Mononuclear cell (primary cell): ENCODE data around the gene CLDN1. TPM values are rescaled to one million over a fixed set of nuclear protein-coding genes. Genes with fewer than 3 reads are reported as not detected.

Experiments
- H3K27me3 ChIP-seq: 2 replicates; pipeline ENCODE4 v1.6.0; 2011; ENCODE audit warnings: low read length, control low read depth; ENCODE audit not compliant: insufficient read depth
- H3K4me1 ChIP-seq: 2 replicates; pipeline ENCODE4 v1.5.1; 2011; ENCODE audit warnings: mild to moderate bottlenecking, low read length, control low read depth; ENCODE audit not compliant: insufficient read depth
- H3K4me3 ChIP-seq: 2 replicates; pipeline ENCODE4 v1.5.1; 2011; ENCODE audit warnings: mild to moderate bottlenecking, low read length, moderate library complexity
- H3K9me3 ChIP-seq: 2 replicates; pipeline ENCODE4 v1.5.1; 2011; ENCODE audit warnings: low read depth, mild to moderate bottlenecking, control low read depth, low read length
- total RNA-seq: library from RNA; depleted of rRNA; stranded (reverse); fragments of >200 nt; gene quantifications from one replicate; pipeline ENCODE4 v1.2.3, GENCODE V29; 2012

The CLDN1 gene
- total RNA-seq, 1 donor, result 0.10 TPM

DNA sequence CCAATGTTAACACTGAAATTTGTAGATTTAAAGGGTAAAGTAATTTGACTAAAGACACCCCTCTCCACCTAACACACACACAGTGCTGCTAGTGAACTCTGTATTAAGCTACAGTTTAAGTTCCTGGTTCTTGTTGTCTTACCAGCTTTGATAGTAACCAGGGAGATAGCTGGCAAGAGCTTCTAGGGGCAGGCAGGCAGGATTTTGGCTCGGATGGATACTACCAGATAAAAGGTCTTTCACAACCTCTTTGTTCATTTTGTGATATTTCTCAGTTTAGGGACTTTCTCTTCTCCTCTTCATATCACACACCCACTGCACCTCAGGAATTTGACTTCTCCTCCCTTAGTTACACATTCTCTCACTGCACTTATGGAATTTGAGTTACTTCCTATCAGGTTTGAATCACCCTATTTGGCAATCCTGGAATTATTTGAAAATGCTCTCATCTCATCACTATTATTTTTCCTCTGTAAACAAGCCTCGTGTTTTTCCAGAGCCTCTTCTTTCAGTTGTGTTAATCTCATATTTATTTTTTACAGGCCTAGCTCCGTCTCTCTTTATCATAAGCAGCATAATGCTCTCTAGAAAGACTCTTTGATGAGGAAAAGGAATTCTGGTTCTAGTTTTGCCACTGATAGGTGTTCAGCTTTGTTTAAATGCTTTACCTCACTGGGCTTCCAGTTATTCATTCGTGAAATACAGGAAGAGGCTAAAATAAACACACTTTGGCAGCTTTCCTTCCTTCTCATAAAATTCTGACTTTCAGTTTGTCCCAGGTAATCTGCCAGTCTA is 23.0 kb upstream of the CLDN1 start:
- H3K27me3 ChIP-seq, result no peaks in the 10 kb centered on the region
- H3K4me1 ChIP-seq, result no peaks in the 10 kb centered on the region
- H3K4me3 ChIP-seq, result no peak overlapping the region
- no peaks in the 10 kb centered on the region for H3K9me3 ChIP-seq

DNA sequence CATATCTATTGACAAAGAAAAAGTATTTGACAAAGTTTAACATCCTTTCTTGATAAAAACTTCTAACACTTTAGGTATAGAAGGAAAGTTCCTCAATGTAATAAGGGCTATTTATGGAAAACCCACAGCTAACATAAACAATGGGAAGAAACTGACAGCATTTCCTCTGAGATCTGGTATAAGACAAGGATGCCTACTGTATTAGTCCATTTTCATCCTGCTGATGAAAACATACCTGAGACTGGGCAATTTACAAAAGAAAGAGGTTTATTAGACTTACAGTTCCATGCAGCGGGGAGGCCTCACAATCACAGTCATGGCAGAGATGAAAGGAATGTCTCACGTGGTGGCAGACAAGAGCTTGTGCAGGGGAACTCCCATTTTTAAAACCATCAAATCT is 17.8 kb upstream of the CLDN1 start:
- Histone ChIP-seq H3K4me3 (no peak overlapping the region), H3K27me3 (no peaks in the 10 kb centered on the region), H3K4me1 (no peaks in the 10 kb centered on the region), H3K9me3 (no peaks in the 10 kb centered on the region)

- H3K4me3 ChIP-seq, result no peak overlapping the region
- H3K27me3 ChIP-seq, result no peaks in the 10 kb centered on the region
- H3K9me3 ChIP-seq, result no peaks in the 10 kb centered on the region
- no peaks in the 10 kb centered on the region for H3K4me1 ChIP-seq
Measured at GRCh38 chr3:190339130-190339529, 16.9 kb upstream of the CLDN1 start.

DNA sequence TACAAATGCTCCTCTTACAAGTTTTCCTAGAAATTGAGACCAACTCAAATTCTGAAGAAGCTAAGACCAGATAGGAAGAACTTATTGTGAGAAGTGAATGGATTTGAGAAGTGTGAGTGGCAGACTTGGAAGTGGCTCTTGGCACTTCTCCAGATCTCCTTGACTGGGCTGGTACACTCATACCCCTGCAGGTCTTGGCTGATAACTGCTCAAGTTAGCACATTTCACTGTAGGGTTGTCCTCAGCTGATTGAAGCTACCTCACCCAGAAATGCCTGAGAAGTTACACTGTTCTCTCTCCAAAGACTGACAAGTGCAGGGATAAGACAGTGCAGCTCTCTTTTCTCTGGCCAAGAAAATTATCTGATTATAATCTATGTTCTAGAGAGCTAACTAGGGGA is 16.5 kb upstream of the CLDN1 start:
- H3K4me1 ChIP-seq, result no peaks in the 10 kb centered on the region
- no peaks in the 10 kb centered on the region for H3K9me3 ChIP-seq
- no peaks in the 10 kb centered on the region for H3K27me3 ChIP-seq
- no peak overlapping the region for H3K4me3 ChIP-seq

DNA sequence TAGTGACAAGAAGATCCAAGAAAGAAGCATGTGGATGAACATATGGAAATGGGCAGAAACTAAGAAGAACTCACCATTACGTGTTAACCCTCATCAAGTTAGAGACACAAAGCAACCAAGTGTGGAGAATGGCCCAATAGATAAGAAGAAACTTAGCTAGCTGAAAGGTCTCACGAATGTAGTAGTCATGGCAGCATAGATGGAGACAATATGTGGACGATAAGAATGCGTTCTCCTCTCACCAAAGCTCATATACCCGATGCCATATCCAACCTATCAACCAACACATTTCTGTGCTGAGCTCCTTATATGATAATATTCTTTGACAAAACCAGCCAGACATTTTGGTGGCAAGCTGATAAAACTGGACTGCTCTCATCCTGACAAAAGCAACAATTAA is 15.1 kb upstream of the CLDN1 start:
- Histone ChIP-seq H3K4me1 (no peaks in the 10 kb centered on the region), H3K27me3 (no peaks in the 10 kb centered on the region), H3K9me3 (no peaks in the 10 kb centered on the region), H3K4me3 (no peak overlapping the region)

DNA sequence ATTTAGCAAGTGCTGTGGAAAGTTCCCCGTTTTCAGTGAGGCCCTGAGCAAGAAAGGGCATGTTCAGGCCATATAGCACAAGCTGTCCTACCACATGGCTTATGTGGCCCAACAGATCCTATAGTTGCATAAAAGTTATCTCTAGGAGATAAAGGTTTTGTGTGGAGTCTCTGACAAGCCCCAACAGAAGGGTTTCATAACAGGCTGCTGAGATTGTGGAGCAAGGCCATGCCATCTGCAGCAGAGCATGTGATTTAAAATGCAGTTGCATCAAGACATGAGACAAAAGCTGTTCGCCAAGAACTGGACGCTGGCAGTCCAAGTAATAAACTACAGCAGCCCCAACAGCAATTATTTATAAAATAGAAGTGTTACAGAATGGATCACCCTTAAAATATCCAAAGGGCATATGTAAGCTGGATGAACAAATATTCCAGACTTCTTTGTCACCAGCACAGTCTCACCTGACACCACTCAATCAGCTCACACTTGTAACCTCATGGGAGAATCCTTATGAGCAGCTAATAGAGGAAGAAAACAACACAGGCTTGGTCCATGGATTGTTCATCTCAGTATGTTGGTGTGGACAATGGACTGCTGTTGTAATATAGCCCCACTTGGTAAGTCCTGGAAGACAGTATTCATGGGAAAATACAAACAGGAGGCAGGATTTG is 14.4 kb upstream of the CLDN1 start:
- Histone ChIP-seq H3K27me3 (no peaks in the 10 kb centered on the region), H3K9me3 (no peaks in the 10 kb centered on the region), H3K4me1 (no peaks in the 10 kb centered on the region), H3K4me3 (no peak overlapping the region)

DNA sequence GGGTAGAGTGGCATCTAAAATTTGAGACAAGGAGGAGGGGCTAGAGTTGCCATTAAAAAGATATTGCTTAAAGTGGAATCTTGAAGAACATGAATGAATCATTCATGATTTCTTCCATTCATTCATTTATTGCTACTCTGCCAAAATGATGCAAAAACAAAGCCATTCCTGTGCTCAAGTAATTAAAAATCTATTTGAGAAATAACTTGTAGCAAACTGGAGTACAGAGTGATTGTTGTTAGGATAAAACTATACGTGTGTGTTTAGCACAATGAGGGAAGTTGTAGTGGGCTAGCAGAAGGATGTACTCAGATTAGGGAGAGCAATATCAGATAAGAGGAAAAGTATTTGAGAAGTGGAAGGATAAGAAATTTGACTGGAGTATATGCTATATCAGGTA is 11.7 kb upstream of the CLDN1 start:
- no peaks in the 10 kb centered on the region for H3K4me1 ChIP-seq
- H3K9me3 ChIP-seq, result no peaks in the 10 kb centered on the region
- H3K27me3 ChIP-seq, result no peaks in the 10 kb centered on the region
- H3K4me3 ChIP-seq, result no peak overlapping the region

- H3K27me3 ChIP-seq, result peaks cover 6% of the 10 kb centered on the region
Measured at GRCh38 chr3:190330936-190331734, 8.9 kb upstream of the CLDN1 start.

DNA sequence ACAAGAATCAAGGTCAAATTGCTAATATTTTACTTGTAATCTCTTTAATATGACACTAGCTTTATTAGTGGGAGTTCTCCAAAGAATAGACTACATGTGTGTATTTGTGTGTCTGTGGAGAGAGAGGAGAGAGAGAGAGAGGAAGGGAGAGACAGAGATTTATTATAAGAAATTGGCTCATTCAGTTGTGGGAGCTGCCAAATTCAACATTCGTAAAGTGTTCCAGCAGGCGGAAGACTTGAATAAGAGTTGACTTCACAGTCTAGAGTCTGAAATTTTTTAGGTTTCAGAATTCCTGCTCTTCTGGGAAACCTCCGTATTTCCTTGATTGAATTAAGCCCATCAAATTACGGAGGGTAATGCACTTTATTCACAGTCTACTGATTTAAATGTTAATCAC is 4.7 kb upstream of the CLDN1 start:
- H3K27me3 ChIP-seq, result peaks cover 20% of the 10 kb centered on the region
- H3K4me3 ChIP-seq, result no peak overlapping the region
- H3K9me3 ChIP-seq, result no peaks in the 10 kb centered on the region
- peaks cover 17% of the 10 kb centered on the region for H3K4me1 ChIP-seq

More at GRCh38 chr3:190330936-190331734, 8.9 kb upstream of the CLDN1 start:
- Histone ChIP-seq H3K4me3 (no peak overlapping the region), H3K4me1 (no peaks in the 10 kb centered on the region), H3K9me3 (no peaks in the 10 kb centered on the region)

DNA sequence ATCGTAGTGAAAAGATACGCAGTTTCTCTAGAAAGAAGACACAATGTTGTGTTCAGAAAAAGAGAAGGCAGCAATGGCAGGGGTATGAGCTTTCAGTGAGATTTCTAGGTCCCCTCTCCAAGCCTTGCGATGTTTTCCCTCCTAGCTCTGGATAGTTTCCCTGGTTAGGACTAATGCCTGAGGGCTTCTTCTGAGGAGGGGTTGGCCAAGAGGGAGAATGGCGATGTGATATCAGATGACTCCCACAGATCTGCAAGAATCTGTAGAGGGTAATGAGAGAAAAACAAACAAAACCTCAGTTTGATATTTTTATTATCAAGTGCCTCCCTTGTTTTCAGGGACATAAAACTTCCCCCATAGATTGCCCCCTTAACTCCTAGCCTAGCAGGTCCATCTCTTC is 4.1 kb upstream of the CLDN1 start:
- Histone ChIP-seq H3K9me3 (no peaks in the 10 kb centered on the region), H3K4me1 (peaks cover 19% of the 10 kb centered on the region), H3K4me3 (no peak overlapping the region), H3K27me3 (peaks cover 26% of the 10 kb centered on the region)

DNA sequence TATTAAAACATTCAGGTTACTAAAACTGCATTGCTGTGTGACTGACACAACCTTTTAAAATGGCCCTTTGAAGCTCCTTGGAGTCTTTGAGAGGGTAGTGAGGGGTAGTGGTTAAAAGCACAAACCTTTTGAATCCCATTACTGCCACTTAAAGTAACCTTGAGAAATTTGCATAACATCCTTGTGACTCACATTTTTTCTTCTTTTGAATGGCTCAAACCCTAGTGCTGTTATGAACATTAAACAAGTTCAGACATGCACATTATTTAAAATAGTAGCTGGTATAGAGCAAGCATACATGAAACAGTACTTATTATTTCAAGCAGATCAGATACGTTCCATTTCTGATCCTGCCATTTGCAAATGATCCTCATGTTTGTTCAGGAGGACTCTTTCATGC is 3.7 kb upstream of the CLDN1 start:
- Histone ChIP-seq H3K9me3 (no peaks in the 10 kb centered on the region), H3K4me1 (peaks cover 19% of the 10 kb centered on the region), H3K4me3 (no peak overlapping the region), H3K27me3 (peaks cover 30% of the 10 kb centered on the region)

- Histone ChIP-seq H3K9me3 (no peaks in the 10 kb centered on the region), H3K4me1 (peaks cover 19% of the 10 kb centered on the region), H3K4me3 (no peak overlapping the region), H3K27me3 (peaks cover 42% of the 10 kb centered on the region)
Measured at GRCh38 chr3:190323246-190323626, 990 bp upstream of the CLDN1 start.

- Histone ChIP-seq H3K4me1 (peaks cover 19% of the 10 kb centered on the region), H3K27me3 (peaks cover 42% of the 10 kb centered on the region), H3K4me3 (no peak overlapping the region), H3K9me3 (no peaks in the 10 kb centered on the region)
Measured at GRCh38 chr3:190322604-190323245, 479 bp upstream of the CLDN1 start.

DNA sequence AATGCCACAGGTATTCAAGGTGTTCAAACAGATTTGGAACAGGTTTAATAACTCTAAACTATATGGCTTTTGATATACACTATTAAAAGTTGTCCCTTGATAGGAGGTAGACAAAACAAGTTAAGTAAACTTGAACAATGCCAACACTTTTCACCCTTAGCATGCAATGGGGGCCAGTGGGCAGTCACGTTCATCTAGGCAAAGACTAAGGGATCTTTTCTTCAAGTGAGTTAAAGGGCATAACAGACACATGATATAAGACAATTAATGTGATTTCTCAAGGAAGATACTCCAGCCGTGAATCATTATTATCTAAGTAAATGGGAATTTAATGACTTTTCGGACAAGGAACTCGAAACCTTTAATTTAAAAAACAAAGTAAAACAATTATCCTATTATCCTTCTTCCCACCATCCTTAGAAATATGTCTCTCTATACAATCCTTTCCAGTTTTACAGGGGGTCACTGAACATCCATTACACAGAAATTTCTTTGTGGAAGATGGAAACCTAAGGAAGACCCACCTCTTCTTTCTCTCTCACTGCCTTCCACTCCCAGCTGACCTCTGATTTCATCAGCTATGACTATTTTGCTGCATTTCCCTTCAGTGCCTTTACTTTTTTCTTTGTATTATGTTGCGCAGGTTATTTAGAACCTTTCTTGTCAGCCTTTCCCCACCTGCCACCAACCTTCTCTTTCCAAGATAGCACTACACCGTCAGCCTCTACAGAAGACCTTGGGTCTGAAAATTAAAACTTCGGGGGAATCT is 1.5 kb downstream of the CLDN1 start:
- H3K4me3 ChIP-seq, result no peak overlapping the region
- peaks cover 36% of the 10 kb centered on the region for H3K27me3 ChIP-seq
- H3K4me1 ChIP-seq, result peaks cover 19% of the 10 kb centered on the region
- no peaks in the 10 kb centered on the region for H3K9me3 ChIP-seq
